Lung (tissue), 12 donors: Measurements from ENCODE around the gene IQGAP3. TPM values are rescaled to one million over a fixed set of nuclear protein-coding genes. Genes with fewer than 3 reads are reported as not detected.
"Not testable (repeated sequence)": the region's sequence is repeated elsewhere in the genome, so short reads cannot be mapped to it uniquely, and the experiment has no call there.

Experiments
- ATAC-seq: fragments of 200-7000 bp; cut with Tn5 transposase; one replicate; pipeline ENCODE4 v1.9.1; 2020; ENCODE audit warnings: moderate number of reproducible peaks; ENCODE audit not compliant: insufficient read depth, low FRiP score
- DNase-seq, 3 donors: peaks; one replicate each; pipeline ENCODE4 v3.0.0-alpha.2; 2013 to 2017
- H3K27ac ChIP-seq, 2 donors: one replicate each; pipeline ENCODE4 v1.5.1; 2013; ENCODE audit warnings: mild to moderate bottlenecking in 2 of 2, moderate library complexity in 2 of 2, control low read depth in 1 of 2, inconsistent platforms in 1 of 2, low read depth in 1 of 2, low read length in 1 of 2
- H3K27me3 ChIP-seq, 3 donors: one replicate each; pipeline ENCODE4 v1.5.1; 2013; ENCODE audit warnings: low read length in 2 of 3; ENCODE audit not compliant: control insufficient read depth in 3 of 3, insufficient read depth in 3 of 3
- H3K36me3 ChIP-seq, 4 donors: one replicate each; pipeline ENCODE4 v1.5.1; 2013; ENCODE audit warnings: low read length in 4 of 4, mild to moderate bottlenecking in 1 of 4, moderate library complexity in 1 of 4; ENCODE audit not compliant: control insufficient read depth in 4 of 4, insufficient read depth in 4 of 4
- H3K4me1 ChIP-seq, 5 donors: one replicate each; pipeline ENCODE4 v1.5.1; 2013; ENCODE audit warnings: low read length in 5 of 5, mild to moderate bottlenecking in 2 of 5, moderate library complexity in 1 of 5; ENCODE audit not compliant: control insufficient read depth in 5 of 5, insufficient read depth in 5 of 5
- H3K4me3 ChIP-seq: one replicate; pipeline ENCODE4 v1.5.1; 2013; ENCODE audit warnings: mild to moderate bottlenecking, control low read depth, moderate library complexity
- H3K9ac ChIP-seq, 2 donors: one replicate each; pipeline ENCODE4 v1.5.1; 2013; ENCODE audit warnings: low read length in 2 of 2, control low read depth in 1 of 2; ENCODE audit not compliant: insufficient read depth in 1 of 2
- H3K9me3 ChIP-seq, 4 donors: one replicate each; pipeline ENCODE4 v1.5.1; 2013; ENCODE audit warnings: low read length in 3 of 4, mild to moderate bottlenecking in 1 of 4, moderate library complexity in 1 of 4; ENCODE audit not compliant: control insufficient read depth in 4 of 4, insufficient read depth in 3 of 4
- WGBS, 2 donors: extraction: QIAGEN DNeasy Blood & Tissue Kit; methylation state at CpG; one replicate each; pipeline ENCODE4 v1.1.7; 2013; 5-methylcytosine and 5-hydroxymethylcytosine counted together
- polyA plus RNA-seq, 2 donors: library from polyadenylated mRNA; stranded (reverse); fragments of 200-250 nt; gene quantifications; one replicate each; pipeline ENCODE4 v1.2.1, GENCODE V29; 2013
- total RNA-seq, 2 donors: library from RNA; depleted of rRNA in 1 of 2; stranded (reverse); fragments of >200 nt in 1 of 2; gene quantifications; one replicate each; pipeline ENCODE4 v1.2.1, GENCODE V29; 2014 to 2021
- TF ChIP-seq, protein P1 (sequence below): IDR thresholded peaks from 2 replicates; pipeline ENCODE4 v1.5.1; 2012; ENCODE audit warnings: mild to moderate bottlenecking; ENCODE audit errors: control extremely low read depth, extremely low read depth
- donor health status: control.
- donor health status: control.
- donor health status: Bipolar disorder and iron deficiency.
- donor health status: healthy.
- donor health status: DM: yes; HTN: yes; CAD: no.

Gene IQGAP3
- total and polyA plus RNA-seq, 4 donors = 0.42 to 3.4 (median 1.2) TPM

DNA sequence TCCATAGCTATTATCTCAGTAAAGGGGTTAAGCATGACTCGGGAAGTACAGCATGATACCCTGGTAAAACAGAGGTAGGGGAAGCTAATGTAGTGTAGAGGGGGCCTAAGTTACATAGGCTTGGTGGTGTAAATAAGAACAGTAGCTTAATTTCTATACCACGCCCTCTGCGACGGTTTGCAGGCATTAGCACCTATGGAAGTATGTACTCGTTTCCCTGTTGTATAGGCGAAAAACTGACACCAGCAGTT is 18.7 kb upstream of the IQGAP3 start:
- Histone ChIP-seq H3K27me3 (no peaks in the 10 kb centered on the region), H3K27ac (peak overlapping the region; percentile 91), H3K9me3 (no peaks in the 10 kb centered on the region), H3K4me1 (peaks cover 0 to 12% (median 3%) of the 10 kb centered on the region in 5 donors), H3K9ac (peak overlapping the region in 1 of 2 donors; percentile 90), H3K36me3 (peaks cover 0 to 22% (median 10%) of the 10 kb centered on the region in 4 donors), H3K4me3 (peak overlapping the region; percentile 54)
- DNase-seq (no peak), ATAC-seq (no peak)
- WGBS, 2 donors = 22 to 23% methylated on average over 6 of the region's 6 CpGs
- TF ChIP-seq, protein P1, sequence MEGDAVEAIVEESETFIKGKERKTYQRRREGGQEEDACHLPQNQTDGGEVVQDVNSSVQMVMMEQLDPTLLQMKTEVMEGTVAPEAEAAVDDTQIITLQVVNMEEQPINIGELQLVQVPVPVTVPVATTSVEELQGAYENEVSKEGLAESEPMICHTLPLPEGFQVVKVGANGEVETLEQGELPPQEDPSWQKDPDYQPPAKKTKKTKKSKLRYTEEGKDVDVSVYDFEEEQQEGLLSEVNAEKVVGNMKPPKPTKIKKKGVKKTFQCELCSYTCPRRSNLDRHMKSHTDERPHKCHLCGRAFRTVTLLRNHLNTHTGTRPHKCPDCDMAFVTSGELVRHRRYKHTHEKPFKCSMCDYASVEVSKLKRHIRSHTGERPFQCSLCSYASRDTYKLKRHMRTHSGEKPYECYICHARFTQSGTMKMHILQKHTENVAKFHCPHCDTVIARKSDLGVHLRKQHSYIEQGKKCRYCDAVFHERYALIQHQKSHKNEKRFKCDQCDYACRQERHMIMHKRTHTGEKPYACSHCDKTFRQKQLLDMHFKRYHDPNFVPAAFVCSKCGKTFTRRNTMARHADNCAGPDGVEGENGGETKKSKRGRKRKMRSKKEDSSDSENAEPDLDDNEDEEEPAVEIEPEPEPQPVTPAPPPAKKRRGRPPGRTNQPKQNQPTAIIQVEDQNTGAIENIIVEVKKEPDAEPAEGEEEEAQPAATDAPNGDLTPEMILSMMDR = no peak

DNA sequence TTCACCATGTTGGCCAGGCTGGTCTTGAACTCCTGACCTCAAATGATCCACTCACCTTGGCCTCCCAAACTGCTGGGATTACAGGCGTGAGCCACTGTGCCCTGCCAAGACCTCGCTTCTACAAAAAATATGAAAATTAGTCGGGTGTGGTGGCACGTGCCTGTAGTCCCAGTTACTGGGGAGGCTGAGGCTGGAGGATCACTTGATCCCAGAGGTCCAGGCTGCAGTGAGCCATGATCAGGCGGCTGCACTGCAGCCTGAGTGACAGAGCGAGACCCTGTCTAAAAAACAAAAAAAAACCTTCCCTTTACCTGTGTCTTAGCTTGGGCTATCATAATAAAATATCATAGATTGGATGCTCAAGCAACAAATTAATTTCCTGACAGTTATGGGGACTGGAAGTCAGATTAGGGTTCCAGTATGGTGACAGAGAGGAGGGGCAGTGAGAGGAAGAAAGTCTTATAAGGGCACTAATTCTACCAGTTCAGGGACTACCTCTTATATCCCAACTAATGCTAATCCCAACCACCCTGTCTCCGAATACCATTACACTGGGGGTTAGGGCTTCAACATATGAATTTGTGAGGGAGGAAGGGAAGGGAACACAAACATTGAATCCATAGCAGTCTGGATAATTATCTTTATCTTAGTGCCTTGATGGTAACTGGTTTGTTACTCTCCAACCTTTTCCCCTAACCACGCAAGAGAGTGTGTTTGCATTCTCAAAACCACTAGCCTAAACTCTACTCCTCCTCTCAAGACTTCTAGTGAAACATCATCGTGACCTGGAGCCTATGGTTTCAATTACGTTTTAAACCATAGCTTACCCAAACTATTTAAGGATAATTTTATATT is 18.2 kb upstream of the IQGAP3 start:
- Histone ChIP-seq H3K27me3 (no peaks in the 10 kb centered on the region), H3K27ac (peak overlapping the region; percentile 91), H3K36me3 (peaks cover 0 to 18% (median 6%) of the 10 kb centered on the region in 4 donors), H3K9me3 (no peaks in the 10 kb centered on the region), H3K4me3 (no peak overlapping the region), H3K4me1 (peaks cover 0 to 12% (median 3%) of the 10 kb centered on the region in 5 donors), H3K9ac (no peak overlapping the region)
- TF ChIP-seq, protein P1 = no peak
- DNase-seq (no peak), ATAC-seq (no peak)
- WGBS, 2 donors = 87 to 92% methylated on average over 10 of the region's 10 CpGs

DNA sequence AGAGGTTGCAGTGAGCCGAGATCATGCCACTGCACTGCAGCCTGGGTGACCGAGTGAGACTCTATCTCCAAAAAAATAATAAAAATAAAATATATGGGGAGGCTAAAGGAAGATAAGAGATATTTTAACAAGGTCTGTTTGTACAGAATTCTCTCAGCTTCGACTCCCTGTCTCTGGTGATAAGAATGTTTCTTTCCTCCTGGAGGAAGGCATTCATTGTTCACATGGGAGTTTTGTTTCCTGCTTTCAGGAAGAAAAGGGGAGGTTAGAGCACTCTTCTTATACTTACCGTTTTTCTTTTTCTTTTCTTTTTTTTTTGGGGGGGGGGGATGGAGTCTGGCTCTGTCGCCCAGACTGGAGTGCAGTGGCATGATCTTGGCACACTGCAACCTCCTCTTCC is 17.2 kb upstream of the IQGAP3 start:
- peaks cover 0 to 8% (median 3%) of the 10 kb centered on the region in 4 donors for H3K36me3 ChIP-seq
- 47 to 56% methylated on average over 5 of the region's 5 CpGs for WGBS, 2 donors
- H3K4me3 ChIP-seq = no peak overlapping the region
- no peak overlapping the region for H3K27ac ChIP-seq
- no peak overlapping the region for H3K9ac ChIP-seq
- H3K27me3 ChIP-seq = peaks cover 0 to 2% (median 0%) of the 10 kb centered on the region in 3 donors
- TF ChIP-seq, protein P1 = no peak
- no peaks in the 10 kb centered on the region for H3K9me3 ChIP-seq
- DNase-seq (no peak), ATAC-seq (no peak)
- H3K4me1 ChIP-seq = peaks cover 0 to 12% (median 3%) of the 10 kb centered on the region in 5 donors

DNA sequence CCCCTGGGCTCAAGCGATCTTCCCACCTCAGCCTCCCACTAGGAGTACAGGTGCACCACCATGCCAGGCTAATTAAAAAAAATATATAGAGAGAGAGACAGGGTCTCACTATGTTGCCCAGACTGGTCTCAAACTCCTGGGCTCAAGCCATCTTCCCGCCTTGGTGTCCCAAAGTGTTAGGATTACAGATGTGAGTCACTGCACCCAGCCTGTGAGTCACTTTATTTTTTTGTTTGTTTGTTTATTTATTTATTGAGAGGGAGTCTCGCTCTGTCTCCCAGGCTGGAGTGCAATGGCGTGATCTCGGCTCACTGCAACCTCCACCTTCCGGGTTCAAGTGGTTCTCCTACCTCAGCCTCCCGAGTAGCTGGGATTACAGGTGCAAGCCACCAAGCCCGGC is 15.6 kb upstream of the IQGAP3 start:
- H3K27ac ChIP-seq, H3K4me3 ChIP-seq, H3K27me3 ChIP-seq, ATAC-seq, H3K9ac ChIP-seq, H3K36me3 ChIP-seq, H3K9me3 ChIP-seq, DNase-seq: not testable (repeated sequence)
- 89 to 90% methylated on average over 8 of the region's 8 CpGs for WGBS, 2 donors
- peaks cover 0 to 12% (median 3%) of the 10 kb centered on the region in 5 donors for H3K4me1 ChIP-seq
